ENCODE data around the gene ATF6.

- no peak for TF ChIP-seq MAX (IDR thresholded peaks at IDR 0.05; ENCODE audit: insufficient read depth, insufficient read length)
- no peak for TF ChIP-seq CTCF (IDR thresholded peaks at IDR 0.05; ENCODE audit: extremely low read depth in 1 of 2, insufficient read depth in 1 of 2, low read depth in 1 of 2, low read length in 2 of 2)
- no peak for TF ChIP-seq POLR2A (IDR thresholded peaks at IDR 0.05; ENCODE audit: low read depth, low read length)
- no peak for TF ChIP-seq POLR2AphosphoS5 (IDR thresholded peaks at IDR 0.05; ENCODE audit: insufficient read depth, low read depth, low read length)
- TF ChIP-seq EZH2 (IDR thresholded peaks at IDR 0.05; ENCODE audit: borderline replicate concordance, low read depth, low read length, severe bottlenecking) = no peak
- TF ChIP-seq JUN (IDR thresholded peaks at IDR 0.05; ENCODE audit: borderline replicate concordance, insufficient read depth, insufficient read length, low read depth) = no peak
- no peak for TF ChIP-seq MYC (IDR thresholded peaks at IDR 0.05; ENCODE audit: low read depth, low read length)
- no peak for TF ChIP-seq FOS (IDR thresholded peaks at IDR 0.05; ENCODE audit: borderline replicate concordance, insufficient read depth, low read length)
These were observed 47.4 kb upstream of the ATF6 start for GRCh38 chr1:161718559-161719324.

All from endothelial cell of umbilical vein (primary cell).